WERI-Rb-1 (cell line): ENCODE results near the gene INSYN2A.

Source experiments
- DNase-seq: peaks from one replicate; pipeline ENCODE4 v3.0.0-alpha.2; 2020
- H3K27ac ChIP-seq: fragments of 250-450 bp; sonication (Bioruptor Pico); 2 replicates; pipeline ENCODE4 v1.5.1; 2020; ENCODE audit warnings: mild to moderate bottlenecking, moderate library complexity
- H3K27me3 ChIP-seq: fragments of 250-450 bp; sonication (Bioruptor Pico); 2 replicates; pipeline ENCODE4 v1.5.1; 2021; ENCODE audit warnings: mild to moderate bottlenecking, low read depth, moderate library complexity; ENCODE audit not compliant: insufficient read depth, severe bottlenecking
- H3K36me3 ChIP-seq: fragments of 250-450 bp; sonication (Bioruptor Pico); 2 replicates; pipeline ENCODE4 v1.5.1; 2020; ENCODE audit warnings: mild to moderate bottlenecking, moderate library complexity
- H3K4me3 ChIP-seq: 2 replicates; pipeline ENCODE4 v1.5.1; 2011; ENCODE audit warnings: low read depth, mild to moderate bottlenecking, control low read depth, low read length
- H3K9me3 ChIP-seq: fragments of 250-450 bp; sonication (Bioruptor Pico); 2 replicates; pipeline ENCODE4 v1.5.1; 2021; ENCODE audit warnings: mild to moderate bottlenecking, moderate library complexity; ENCODE audit not compliant: severe bottlenecking
- CTCF ChIP-seq: IDR thresholded peaks from 2 replicates; pipeline ENCODE4 v1.5.1; 2011; ENCODE audit warnings: low read depth, mild to moderate bottlenecking, control low read depth, inconsistent platforms, low read length

Gene INSYN2A

GRCh38 chr10:127157506-127158200 lies 38.7 kb downstream of the INSYN2A start:
- no peak for DNase-seq
- no peaks in the 10 kb centered on the region for H3K27me3 ChIP-seq
- H3K4me3 ChIP-seq = no peak overlapping the region
- no peaks in the 10 kb centered on the region for H3K9me3 ChIP-seq
- H3K27ac ChIP-seq = no peak overlapping the region
- no peak for TF ChIP-seq CTCF
- no peaks in the 10 kb centered on the region for H3K36me3 ChIP-seq

GRCh38 chr10:127157089-127157488 lies 39.3 kb downstream of the INSYN2A start:
- Histone ChIP-seq H3K4me3 (no peak overlapping the region), H3K9me3 (no peaks in the 10 kb centered on the region), H3K36me3 (no peaks in the 10 kb centered on the region), H3K27ac (no peak overlapping the region), H3K27me3 (no peaks in the 10 kb centered on the region)
- DNase-seq = no peak
- no peak for TF ChIP-seq CTCF

GRCh38 chr10:127154831-127155620 lies 41.4 kb downstream of the INSYN2A start:
- Histone ChIP-seq H3K36me3 (no peaks in the 10 kb centered on the region), H3K9me3 (no peaks in the 10 kb centered on the region), H3K27me3 (no peaks in the 10 kb centered on the region), H3K27ac (no peak overlapping the region), H3K4me3 (no peak overlapping the region)
- TF ChIP-seq CTCF = no peak
- DNase-seq = no peak

- DNase-seq = no peak
- Histone ChIP-seq H3K36me3 (no peaks in the 10 kb centered on the region), H3K27ac (no peak overlapping the region), H3K27me3 (no peaks in the 10 kb centered on the region), H3K9me3 (no peaks in the 10 kb centered on the region), H3K4me3 (no peak overlapping the region)
- no peak for TF ChIP-seq CTCF
Observed at GRCh38 chr10:127153181-127153580, 43.2 kb downstream of the INSYN2A start.

GRCh38 chr10:127151981-127152699 lies 44.3 kb downstream of the INSYN2A start:
- TF ChIP-seq CTCF = no peak
- Histone ChIP-seq H3K27me3 (no peaks in the 10 kb centered on the region), H3K4me3 (no peak overlapping the region), H3K36me3 (no peaks in the 10 kb centered on the region), H3K9me3 (no peaks in the 10 kb centered on the region), H3K27ac (no peak overlapping the region)
- no peak for DNase-seq
